H1 (cell line): ENCODE data around the gene OR5J2. TPM values are rescaled to one million over a fixed set of nuclear protein-coding genes. Genes with fewer than 3 reads are reported as not detected.

ENCODE experiments used
- CTCF ChIA-PET: fragments of 300-600 bp; sonication (Branson Sonifier 250); formaldehyde crosslinking; loops from one replicate; lab custom pipeline; 2021; ENCODE audit not compliant: partially characterized antibody; lab: Charles Lee
- POLR2A ChIA-PET: fragments of 300-600 bp; sonication (Branson Sonifier 250); formaldehyde crosslinking; loops from one replicate; lab custom pipeline; 2021; ENCODE audit warnings: inconsistent platforms; ENCODE audit not compliant: partially characterized antibody; lab: Charles Lee
- DNase-seq, 2 experiments: peaks; one replicate each; pipeline versions ENCODE4 v3.0.0 to v3.0.0-alpha.2; 2010 to 2022; ENCODE audit warnings: low spot score in 2 of 2, low read depth in 1 of 2, mixed read lengths in 1 of 2
- FAIRE-seq: peaks from 2 replicates; lab custom pipeline; 2011; peaks lifted over from hg19 to GRCh38; lab: Jason Lieb, UNC
- H2AFZ ChIP-seq: 2 replicates; pipeline ENCODE4 v1.8.1; 2012; ENCODE audit warnings: low read length, inconsistent platforms
- H2AK5ac ChIP-seq: 2 replicates; pipeline ENCODE4 v1.6.1; 2013; ENCODE audit warnings: low read depth, low read length
- H2BK120ac ChIP-seq: replicated peaks from 2 replicates; pipeline ENCODE3; 2013; ENCODE audit warnings: low read depth, low read length, inconsistent platforms
- H2BK12ac ChIP-seq: 2 replicates; pipeline ENCODE4 v1.6.1; 2013; ENCODE audit warnings: low read depth, low read length
- H2BK15ac ChIP-seq: 2 replicates; pipeline ENCODE4 v1.6.1; 2013; ENCODE audit warnings: low read length
- H2BK20ac ChIP-seq: 2 replicates; pipeline ENCODE4 v1.6.1; 2013; ENCODE audit warnings: low read length
- H2BK5ac ChIP-seq: 2 replicates; pipeline ENCODE4 v1.6.1; 2013; ENCODE audit warnings: low read depth, low read length
- H3K14ac ChIP-seq: 2 replicates; pipeline ENCODE4 v1.6.1; 2013; ENCODE audit warnings: inconsistent platforms; ENCODE audit not compliant: insufficient read length
- H3K18ac ChIP-seq: 2 replicates; pipeline ENCODE4 v1.6.1; 2013; ENCODE audit warnings: low read length; ENCODE audit errors: extremely low read depth
- H3K23ac ChIP-seq: 2 replicates; pipeline ENCODE4 v1.6.1; 2013; ENCODE audit warnings: inconsistent platforms; ENCODE audit not compliant: insufficient read length
- H3K23me2 ChIP-seq: 2 replicates; pipeline ENCODE4 v1.6.1; 2013; ENCODE audit warnings: low read depth, low read length
- H3K27ac ChIP-seq: 2 replicates; pipeline ENCODE4 v1.6.1; 2011; ENCODE audit warnings: low read depth, low read length, inconsistent platforms
- H3K27me3 ChIP-seq, 4 experiments: replicated peaks in 1 of 4; 1 replicate in 1 of 4; 2 replicates in 3 of 4; pipeline versions ENCODE4 v1.6.1 to v1.8.1; 2011 to 2013; ENCODE audit warnings: low read length in 3 of 4, mild to moderate bottlenecking in 3 of 4, inconsistent platforms in 2 of 4, mixed read lengths in 2 of 4, moderate library complexity in 1 of 4; ENCODE audit not compliant: control insufficient read depth in 3 of 4, insufficient read depth in 3 of 4; ENCODE audit errors: extremely low read depth in 1 of 4
- H3K36me3 ChIP-seq, 4 experiments: 2 replicates each; pipeline versions ENCODE4 v1.6.1 to v1.8.1; 2011 to 2013; ENCODE audit warnings: mild to moderate bottlenecking in 4 of 4, low read length in 3 of 4, moderate library complexity in 2 of 4, control low read depth in 1 of 4, inconsistent platforms in 1 of 4; ENCODE audit not compliant: insufficient read depth in 4 of 4, control insufficient read depth in 2 of 4
- H3K4ac ChIP-seq: replicated peaks from 2 replicates; pipeline ENCODE3; 2013; ENCODE audit warnings: low read length, low read depth, mixed read lengths, inconsistent platforms; ENCODE audit not compliant: insufficient read length
- H3K4me1 ChIP-seq, 4 experiments: replicated peaks in 1 of 4; 1 replicate in 1 of 4; 2 replicates in 3 of 4; pipeline versions ENCODE4 v1.6.1 to v1.8.1; 2011 to 2013; ENCODE audit warnings: low read length in 3 of 4, inconsistent platforms in 2 of 4, mixed read lengths in 1 of 4; ENCODE audit not compliant: insufficient read depth in 4 of 4, control insufficient read depth in 3 of 4
- H3K4me2 ChIP-seq, 2 experiments: 2 replicates each; pipeline versions ENCODE4 v1.6.1 to v1.8.1; 2011 to 2013; ENCODE audit warnings: low read depth in 2 of 2, low read length in 2 of 2, control low read depth in 1 of 2, inconsistent platforms in 1 of 2, mild to moderate bottlenecking in 1 of 2; ENCODE audit not compliant: insufficient read depth in 1 of 2
- H3K4me3 ChIP-seq, 4 experiments: fragments of 200-600, 300-600 bp in 1 of 4; sonication (generic), shearing (Covaris generic), sonication (Bioruptor Twin) in 1 of 4; 2 replicates each; pipeline versions ENCODE4 v1.5.1 to v1.8.1; 2011 to 2016; ENCODE audit warnings: low read length in 4 of 4, low read depth in 3 of 4, control low read depth in 2 of 4, inconsistent platforms in 2 of 4, mild to moderate bottlenecking in 2 of 4, mixed read lengths in 1 of 4, moderate library complexity in 1 of 4; ENCODE audit not compliant: insufficient read depth in 2 of 4; ENCODE audit errors: extremely low read depth in 1 of 4
- H3K56ac ChIP-seq: replicated peaks from 2 replicates; pipeline ENCODE3; 2013; ENCODE audit warnings: low read depth, mild to moderate bottlenecking, mixed read lengths, low read length, inconsistent platforms; ENCODE audit not compliant: insufficient read length
- H3K79me1 ChIP-seq: 2 replicates; pipeline ENCODE4 v1.6.1; 2013; ENCODE audit warnings: low read depth, low read length, control low read depth
- H3K79me2 ChIP-seq, 2 experiments: 2 replicates each; pipeline versions ENCODE4 v1.6.1 to v1.8.1; 2012 to 2013; ENCODE audit warnings: low read length in 2 of 2, mild to moderate bottlenecking in 2 of 2, inconsistent platforms in 1 of 2; ENCODE audit not compliant: insufficient read depth in 2 of 2, control insufficient read depth in 1 of 2
- H3K9ac ChIP-seq, 4 experiments: replicated peaks in 1 of 4; 1 replicate in 1 of 4; 2 replicates in 3 of 4; pipeline versions ENCODE4 v1.6.1 to v1.8.1; 2011 to 2013; ENCODE audit warnings: low read depth in 3 of 4, low read length in 3 of 4, control low read depth in 2 of 4, mild to moderate bottlenecking in 2 of 4, moderate library complexity in 2 of 4, inconsistent platforms in 1 of 4; ENCODE audit errors: extremely low read depth in 1 of 4
- H3K9me3 ChIP-seq, 2 experiments: 2 replicates each; pipeline versions ENCODE4 v1.6.1 to v1.8.1; 2012 to 2013; ENCODE audit warnings: mild to moderate bottlenecking in 2 of 2, moderate library complexity in 2 of 2, control low read depth in 1 of 2, inconsistent platforms in 1 of 2, low read depth in 1 of 2, low read length in 1 of 2, mixed read lengths in 1 of 2; ENCODE audit not compliant: insufficient read depth in 2 of 2
- H4K20me1 ChIP-seq, 2 experiments: replicated peaks in 1 of 2; 2 replicates each; pipeline versions ENCODE3 to v1.8.1; 2011 to 2013; ENCODE audit warnings: inconsistent platforms in 2 of 2, low read length in 2 of 2, mild to moderate bottlenecking in 1 of 2; ENCODE audit not compliant: insufficient read depth in 2 of 2, control insufficient read depth in 1 of 2
- H4K5ac ChIP-seq: 2 replicates; pipeline ENCODE4 v1.6.1; 2013; ENCODE audit warnings: low read length, low read depth, mixed read lengths, inconsistent platforms; ENCODE audit not compliant: insufficient read length
- H4K8ac ChIP-seq: 2 replicates; pipeline ENCODE4 v1.8.0; 2013; ENCODE audit warnings: mild to moderate bottlenecking, moderate library complexity, low read length, inconsistent platforms; ENCODE audit not compliant: insufficient read depth; ENCODE audit errors: extremely low read depth
- H4K91ac ChIP-seq: replicated peaks from 2 replicates; pipeline ENCODE3; 2013; ENCODE audit warnings: low read length, mixed read lengths, inconsistent platforms; ENCODE audit not compliant: insufficient read length
- EP300 ChIP-seq, 2 experiments: IDR thresholded peaks; 1 replicate in 1 of 2; 2 replicates in 1 of 2; pipeline ENCODE4 v1.6.1; 2011 to 2012; ENCODE audit warnings: low read depth in 2 of 2, low read length in 2 of 2, mild to moderate bottlenecking in 2 of 2, borderline replicate concordance in 1 of 2, inconsistent platforms in 1 of 2, moderate library complexity in 1 of 2
- FOSL1 ChIP-seq: IDR thresholded peaks from 2 replicates; pipeline ENCODE4 v1.6.1; 2011; ENCODE audit warnings: mild to moderate bottlenecking, low read depth, low read length, moderate library complexity; ENCODE audit not compliant: insufficient read depth
- GTF2F1 ChIP-seq: IDR thresholded peaks from 2 replicates; pipeline ENCODE4 v1.6.1; 2012; ENCODE audit warnings: low read depth, low read length, improper control_type of control experiment, borderline replicate concordance
- HDAC2 ChIP-seq, 2 experiments: fragments of 300-600 bp in 1 of 2; sonication (generic) in 1 of 2; IDR thresholded peaks; 2 replicates each; pipeline ENCODE4 v1.6.1; 2011 to 2012; ENCODE audit warnings: low read depth in 2 of 2, low read length in 2 of 2, mild to moderate bottlenecking in 2 of 2, moderate library complexity in 2 of 2, borderline replicate concordance in 1 of 2, inconsistent platforms in 1 of 2
- HDAC6 ChIP-seq: IDR thresholded peaks from one replicate; pipeline ENCODE4 v1.7.1; 2012; ENCODE audit warnings: low read depth, mild to moderate bottlenecking, inconsistent platforms, low read length, moderate library complexity
- JUN ChIP-seq: IDR thresholded peaks from 2 replicates; pipeline ENCODE4 v1.6.1; 2011; ENCODE audit warnings: low read depth, mild to moderate bottlenecking, improper control_type of control experiment, low read length
- RBBP5 ChIP-seq: IDR thresholded peaks from 2 replicates; pipeline ENCODE4 v1.7.1; 2012; ENCODE audit warnings: low read depth, mild to moderate bottlenecking, inconsistent platforms, low read length, moderate library complexity, borderline replicate concordance
- TAF1 ChIP-seq: IDR thresholded peaks from 2 replicates; pipeline ENCODE4 v1.6.1; 2011; ENCODE audit warnings: mild to moderate bottlenecking, low read depth, low read length
- YY1 ChIP-seq: IDR thresholded peaks from 2 replicates; pipeline ENCODE4 v1.6.1; 2011; ENCODE audit warnings: low read depth, mild to moderate bottlenecking, low read length
- WGBS, 2 experiments: shearing (Covaris generic) in 1 of 2; methylation state at CpG; one replicate each; pipeline versions ENCODE4 v1.1.6 to v1.1.7; 2013 to 2015; ENCODE audit warnings: low lambda C conversion rate in 2 of 2, mixed read lengths in 2 of 2, inconsistent platforms in 1 of 2, low coverage in 1 of 2, missing lambda C conversion rate in 1 of 2; ENCODE audit not compliant: insufficient replicate concordance in 2 of 2, insufficient coverage in 1 of 2, insufficient read length in 1 of 2; ENCODE audit errors: extremely low coverage in 1 of 2, missing lambda C conversion rate in 1 of 2; 5-methylcytosine and 5-hydroxymethylcytosine counted together
- polyA plus RNA-seq, 7 experiments: library from polyadenylated mRNA; depleted of rRNA in 3 of 7; stranded (reverse) in 5 of 7; unstranded in 2 of 7; fragments of >200 nt in 5 of 7; fragments of 200-250 nt in 2 of 7; gene quantifications; 1 replicate in 5 of 7; 2 replicates in 1 of 7; 4 replicates in 1 of 7; pipeline versions ENCODE4 v1.2.1 to v1.2.3, GENCODE V29; 2011 to 2013; ENCODE audit warnings: missing spikeins in 2 of 7, mixed read lengths in 2 of 7
- total RNA-seq: library from RNA; stranded (reverse); fragmentation: NEBNext Ultra II Directional; extraction: Animal tissue kit (Norgen Biotek cat#: 25700); gene quantifications from 2 replicates; pipeline ENCODE4 v1.2.1, GENCODE V29; 2021
- TF ChIP-seq, protein P1 (sequence below): IDR thresholded peaks from 2 replicates; pipeline ENCODE4 v1.6.1; 2011; ENCODE audit warnings: low read depth, mild to moderate bottlenecking, low read length; ENCODE audit not compliant: insufficient read depth
- TF ChIP-seq, protein P2 (sequence below), 3 experiments: IDR thresholded peaks; 1 replicate in 2 of 3; 2 replicates in 1 of 3; pipeline versions ENCODE4 v1.5.1 to v1.6.1; 2011; ENCODE audit warnings: low read length in 3 of 3, mild to moderate bottlenecking in 3 of 3, inconsistent platforms in 2 of 3, low read depth in 1 of 3, moderate library complexity in 1 of 3; ENCODE audit not compliant: insufficient read depth in 1 of 3; ENCODE audit errors: control extremely low read depth in 1 of 3

Gene OR5J2
- total and polyA plus RNA-seq, 2 of the 8 experiments (the other 6 are each of a cell fraction or from before 2014, with no cell fraction given): not detected

DNA sequence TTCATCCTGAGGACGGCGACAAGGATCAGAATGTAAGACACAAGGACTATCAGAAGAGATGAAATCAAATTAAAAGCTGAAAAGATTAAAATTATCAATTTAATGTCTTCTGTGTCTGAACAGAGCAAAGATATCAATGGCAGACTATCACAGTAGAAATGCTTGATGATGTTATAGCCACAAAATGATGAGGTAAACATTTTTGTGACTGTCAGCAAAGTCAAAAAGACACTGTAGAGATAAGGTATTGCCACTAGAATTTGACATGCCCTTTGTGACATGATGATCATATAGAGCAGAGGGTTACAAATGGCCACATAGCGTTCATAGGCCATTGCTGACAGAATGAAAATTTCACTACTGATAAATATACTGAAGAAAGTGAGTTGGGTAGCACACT, 12.2 kb downstream of the OR5J2 start:
- H2BK15ac ChIP-seq: no peak overlapping the region
- no peak overlapping the region for H2BK5ac ChIP-seq
- no peak overlapping the region for H3K4me2 ChIP-seq
- H2BK20ac ChIP-seq: no peak overlapping the region
- H3K18ac ChIP-seq: no peak overlapping the region
- H3K14ac ChIP-seq: no peak overlapping the region
- H3K4ac ChIP-seq: no peak overlapping the region
- no peak overlapping the region for H4K91ac ChIP-seq
- no peak overlapping the region for H2BK12ac ChIP-seq
- no peak overlapping the region for H2AFZ ChIP-seq
- no peak overlapping the region for H3K23ac ChIP-seq
- no peak overlapping the region for H4K8ac ChIP-seq
- no peak overlapping the region for H2BK120ac ChIP-seq
- no peaks in the 10 kb centered on the region for H4K20me1 ChIP-seq
- H3K79me1 ChIP-seq: no peaks in the 10 kb centered on the region
- POLR2A ChIA-PET: no interaction called here
- no peak overlapping the region for H2AK5ac ChIP-seq
- no peak overlapping the region for H3K56ac ChIP-seq
- no peak overlapping the region for H3K4me3 ChIP-seq
- H3K27me3 ChIP-seq: no peaks in the 10 kb centered on the region
- CTCF ChIA-PET: no interaction called here
- no peak overlapping the region for H4K5ac ChIP-seq
- H3K9me3 ChIP-seq: peaks cover 0 to 5% of the 10 kb centered on the region in 2 experiments; a peak in 2 of 4 replicates
- H3K36me3 ChIP-seq: no peaks in the 10 kb centered on the region
- no peaks in the 10 kb centered on the region for H3K4me1 ChIP-seq
- no peaks in the 10 kb centered on the region for H3K23me2 ChIP-seq
- no peak overlapping the region for H3K9ac ChIP-seq
- FAIRE-seq (no peak), DNase-seq (no peak)
- no peak overlapping the region for H3K27ac ChIP-seq
- no peaks in the 10 kb centered on the region for H3K79me2 ChIP-seq
- 96% methylated on average over 3 of the region's 3 CpGs; no CpG with 5 or more reads in 1 of the 2 experiments for WGBS, 2 experiments
- TF ChIP-seq EP300 (IDR thresholded peaks at IDR 0.05; ENCODE audit: borderline replicate concordance in 1 of 2, low read depth in 2 of 2, low read length in 2 of 2): no peak
- TF ChIP-seq HDAC6: no peak
- TF ChIP-seq FOSL1: no peak
- TF ChIP-seq GTF2F1: no peak
- TF ChIP-seq, protein P1, sequence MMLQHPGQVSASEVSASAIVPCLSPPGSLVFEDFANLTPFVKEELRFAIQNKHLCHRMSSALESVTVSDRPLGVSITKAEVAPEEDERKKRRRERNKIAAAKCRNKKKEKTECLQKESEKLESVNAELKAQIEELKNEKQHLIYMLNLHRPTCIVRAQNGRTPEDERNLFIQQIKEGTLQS: no peak
- no peak for TF ChIP-seq JUN
- TF ChIP-seq TAF1: no peak
- TF ChIP-seq HDAC2 (IDR thresholded peaks at IDR 0.05; ENCODE audit: borderline replicate concordance in 1 of 2, low read depth in 2 of 2, low read length in 2 of 2): no peak
- TF ChIP-seq YY1: no peak
- TF ChIP-seq, protein P2, sequence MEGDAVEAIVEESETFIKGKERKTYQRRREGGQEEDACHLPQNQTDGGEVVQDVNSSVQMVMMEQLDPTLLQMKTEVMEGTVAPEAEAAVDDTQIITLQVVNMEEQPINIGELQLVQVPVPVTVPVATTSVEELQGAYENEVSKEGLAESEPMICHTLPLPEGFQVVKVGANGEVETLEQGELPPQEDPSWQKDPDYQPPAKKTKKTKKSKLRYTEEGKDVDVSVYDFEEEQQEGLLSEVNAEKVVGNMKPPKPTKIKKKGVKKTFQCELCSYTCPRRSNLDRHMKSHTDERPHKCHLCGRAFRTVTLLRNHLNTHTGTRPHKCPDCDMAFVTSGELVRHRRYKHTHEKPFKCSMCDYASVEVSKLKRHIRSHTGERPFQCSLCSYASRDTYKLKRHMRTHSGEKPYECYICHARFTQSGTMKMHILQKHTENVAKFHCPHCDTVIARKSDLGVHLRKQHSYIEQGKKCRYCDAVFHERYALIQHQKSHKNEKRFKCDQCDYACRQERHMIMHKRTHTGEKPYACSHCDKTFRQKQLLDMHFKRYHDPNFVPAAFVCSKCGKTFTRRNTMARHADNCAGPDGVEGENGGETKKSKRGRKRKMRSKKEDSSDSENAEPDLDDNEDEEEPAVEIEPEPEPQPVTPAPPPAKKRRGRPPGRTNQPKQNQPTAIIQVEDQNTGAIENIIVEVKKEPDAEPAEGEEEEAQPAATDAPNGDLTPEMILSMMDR (IDR thresholded peaks at IDR 0.05; ENCODE audit: control extremely low read depth in 1 of 3, insufficient read depth in 1 of 3, low read depth in 1 of 3, low read length in 3 of 3): no peak
- TF ChIP-seq RBBP5: no peak
